K562 (cell line): ENCODE results near the gene CACNA1C. TPM values are rescaled to one million over a fixed set of nuclear protein-coding genes. Genes with fewer than 3 reads are reported as not detected.

Experiments used
- ATAC-seq: fragments of 200-7000 bp; cut with Tn5 transposase; 3 replicates; pipeline ENCODE4 v1.9.1; 2020; ENCODE audit warnings: moderate library complexity
- BruUV-seq: library from RNA; stranded (reverse); fragments of 400-500 nt; replicated peaks from 2 replicates; lab custom pipeline; 2021; lab: Mats Ljungman, UMichigan
- CTCF ChIA-PET: fragments of 300-600 bp; formaldehyde crosslinking; extraction: SDS; loops from one replicate; lab custom pipeline; 2021; ENCODE audit warnings: low intra/inter-chr PET ratio; lab: Yijun Ruan, JAX
- POLR2A ChIA-PET: fragments of 300-600, 350-650 bp; sonication (Branson Sonifier 250); formaldehyde crosslinking; extraction: SDS; loops from one replicate; lab custom pipeline; 2021; ENCODE audit warnings: antibody characterized with exemption, inconsistent platforms; lab: Yijun Ruan, JAX
- DNase-seq, 4 experiments: peaks; one replicate each; pipeline versions ENCODE4 v3.0.0 to v3.0.0-alpha.2; 2011 to 2018; ENCODE audit warnings: low spot score in 3 of 4, mixed read lengths in 3 of 4; ENCODE audit errors: extremely low read depth in 1 of 4
- FAIRE-seq: peaks from 2 replicates; lab custom pipeline; 2011; peaks lifted over from hg19 to GRCh38; lab: Jason Lieb, UNC
- H2AFZ ChIP-seq: 2 replicates; pipeline ENCODE4 v1.6.0; 2011; ENCODE audit warnings: low read depth, low read length, control low read depth, inconsistent platforms
- H3K27ac ChIP-seq: fragments of 200-600 bp; 3 replicates; pipeline ENCODE4 v1.8.0; 2011; ENCODE audit warnings: low read depth, mild to moderate bottlenecking, control low read depth, inconsistent platforms, low read length, moderate library complexity, mixed read lengths; ENCODE audit errors: extremely low read depth
- H3K27me3 ChIP-seq, 2 experiments: fragments of 300-600 bp in 1 of 2; 2 replicates in 1 of 2; 3 replicates in 1 of 2; pipeline versions ENCODE4 v1.6.0 to v1.8.0; 2011; ENCODE audit warnings: inconsistent platforms in 2 of 2, low read length in 2 of 2, mild to moderate bottlenecking in 1 of 2, mixed read lengths in 1 of 2, moderate library complexity in 1 of 2; ENCODE audit not compliant: control insufficient read depth in 2 of 2, insufficient read depth in 2 of 2
- H3K36me3 ChIP-seq: fragments of 300-600 bp; 3 replicates; pipeline ENCODE4 v1.8.0; 2011; ENCODE audit warnings: mild to moderate bottlenecking, low read length, inconsistent platforms; ENCODE audit not compliant: control insufficient read depth, insufficient read depth
- H3K4me1 ChIP-seq, 2 experiments: fragments of 200-600 bp in 1 of 2; replicated peaks in 1 of 2; 2 replicates in 1 of 2; 3 replicates in 1 of 2; pipeline versions ENCODE4 v1.5.1 to v1.8.0; 2011; ENCODE audit warnings: inconsistent platforms in 2 of 2, low read length in 2 of 2, mild to moderate bottlenecking in 1 of 2, mixed read lengths in 1 of 2, moderate library complexity in 1 of 2; ENCODE audit not compliant: control insufficient read depth in 2 of 2, insufficient read depth in 2 of 2
- H3K4me2 ChIP-seq: 2 replicates; pipeline ENCODE4 v1.6.1; 2011; ENCODE audit warnings: low read length, control low read depth, inconsistent platforms, mixed read lengths; ENCODE audit not compliant: insufficient read depth
- H3K4me3 ChIP-seq: fragments of 200-600 bp; sonication (generic), shearing (Covaris generic); 2 replicates; pipeline ENCODE4 v1.5.1; 2016; ENCODE audit warnings: control low read depth, inconsistent platforms
- H3K79me2 ChIP-seq: fragments of 200-600 bp; 3 replicates; pipeline ENCODE4 v1.8.0; 2011; ENCODE audit warnings: low read length, inconsistent platforms; ENCODE audit not compliant: control insufficient read depth, insufficient read depth
- H3K9ac ChIP-seq, 2 experiments: 2 replicates each; pipeline versions ENCODE4 v1.6.0 to v1.6.1; 2011; ENCODE audit warnings: low read depth in 2 of 2, low read length in 2 of 2, control low read depth in 1 of 2, inconsistent platforms in 1 of 2, mild to moderate bottlenecking in 1 of 2, mixed read lengths in 1 of 2; ENCODE audit not compliant: insufficient read depth in 1 of 2
- H3K9me1 ChIP-seq: one replicate; pipeline ENCODE4 v1.6.0; 2011; ENCODE audit warnings: inconsistent platforms, mild to moderate bottlenecking, low read length, moderate library complexity; ENCODE audit not compliant: control insufficient read depth, insufficient read depth
- H3K9me3 ChIP-seq: replicated peaks from 2 replicates; pipeline ENCODE4 v1.5.1; 2011; ENCODE audit warnings: low read depth, low read length, inconsistent platforms; ENCODE audit not compliant: control insufficient read depth, insufficient read depth
- H4K20me1 ChIP-seq: replicated peaks from 2 replicates; pipeline ENCODE4 v1.6.1; 2011; ENCODE audit warnings: low read length, inconsistent platforms, mixed read lengths; ENCODE audit not compliant: control insufficient read depth, insufficient read depth
- CBX1 ChIP-seq: sonication (generic); IDR thresholded peaks from 2 replicates; pipeline ENCODE4 v1.6.1; 2016; ENCODE audit warnings: antibody characterized with exemption, low read depth, mild to moderate bottlenecking
- KAT7 ChIP-seq: sonication (generic); formaldehyde crosslinking; IDR thresholded peaks from 2 replicates; pipeline ENCODE4 v1.8.0; 2022; ENCODE audit warnings: missing genetic modification reagents, mild to moderate bottlenecking, borderline replicate concordance
- NEUROD1 ChIP-seq: fragments of 150-350 bp; IDR thresholded peaks from 2 replicates; pipeline ENCODE4 v1.6.1; 2014; ENCODE audit warnings: borderline replicate concordance, low read length, low read depth; ENCODE audit not compliant: partially characterized antibody
- SMAD4 ChIP-seq: fragments of 250-450 bp; sonication (Bioruptor Pico); conservative IDR thresholded peaks from 2 replicates; pipeline ENCODE4 v1.8.0; 2021; ENCODE audit warnings: inconsistent platforms, mild to moderate bottlenecking, moderate library complexity
- SNIP1 ChIP-seq: fragments of 450-650 bp; IDR thresholded peaks from 2 replicates; pipeline ENCODE4 v1.7.1; 2017; ENCODE audit warnings: low read depth, mild to moderate bottlenecking
- TAF1 ChIP-seq: IDR thresholded peaks from 2 replicates; pipeline ENCODE4 v1.6.1; 2011; ENCODE audit warnings: mild to moderate bottlenecking, low read length, moderate library complexity; ENCODE audit not compliant: insufficient read depth, control insufficient read depth, severe bottlenecking; ENCODE audit errors: extremely low read depth
- WGBS: fragments of 100-300 bp; shearing (Covaris generic); methylation state at CpG from one replicate; pipeline ENCODE4 v1.1.6; 2016; ENCODE audit warnings: low coverage, mixed read lengths; ENCODE audit not compliant: insufficient coverage; ENCODE audit errors: missing lambda C conversion rate; 5-methylcytosine and 5-hydroxymethylcytosine counted together
- in situ Hi-C: fragments of 300-500 bp; cut with MboI; formaldehyde crosslinking; loops from 4 replicates; pipeline ENCODE4 v1.15.0; 2018; ENCODE audit warnings: inconsistent platforms, mixed read lengths
- intact Hi-C: fragments of 100-400 bp; cut with micrococcal nuclease; formaldehyde crosslinking; loops from 2 replicates; pipeline ENCODE4 v1.14.2; 2022
- polyA plus RNA-seq, 8 experiments: library from polyadenylated mRNA; depleted of rRNA in 4 of 8; stranded (reverse) in 5 of 8; unstranded in 3 of 8; fragments of >200 nt; fragmentation: Nextera tagmentation in 2 of 8; fragmentation: Illumina TruSeq in 1 of 8; extraction: Ambion mirVana in 2 of 8; extraction: Trizol in 1 of 8; gene quantifications; 2 replicates each; pipeline versions ENCODE4 v1.2.1 to v1.2.3, GENCODE V29; 2011 to 2014; ENCODE audit warnings: inconsistent platforms in 1 of 8, missing spikeins in 1 of 8
- total RNA-seq, 7 experiments: library from RNA; depleted of rRNA in 6 of 7; stranded (reverse); fragments of >200 nt in 6 of 7; fragmentation: Illumina TruSeq in 2 of 7; extraction: Trizol in 2 of 7; gene quantifications; 2 replicates each; pipeline versions ENCODE4 v1.2.1 to v1.2.3, GENCODE V29; 2011 to 2021; ENCODE audit warnings: low replicate concordance in 1 of 7
- TF ChIP-seq, protein P1 (sequence below): fragments of 250-450 bp; sonication (Bioruptor Pico); IDR thresholded peaks from 2 replicates; pipeline ENCODE4 v1.4.0; 2020
- TF ChIP-seq, protein P2 (sequence below): sonication (generic); formaldehyde crosslinking; IDR thresholded peaks from 2 replicates; pipeline ENCODE4 v1.8.0; 2022; ENCODE audit warnings: mild to moderate bottlenecking, missing genetic modification reagents

The CACNA1C gene
- total and polyA plus RNA-seq, 9 of the 15 experiments (the other 6 are each of a cell fraction or from before 2014, with no cell fraction given) = not detected

DNA sequence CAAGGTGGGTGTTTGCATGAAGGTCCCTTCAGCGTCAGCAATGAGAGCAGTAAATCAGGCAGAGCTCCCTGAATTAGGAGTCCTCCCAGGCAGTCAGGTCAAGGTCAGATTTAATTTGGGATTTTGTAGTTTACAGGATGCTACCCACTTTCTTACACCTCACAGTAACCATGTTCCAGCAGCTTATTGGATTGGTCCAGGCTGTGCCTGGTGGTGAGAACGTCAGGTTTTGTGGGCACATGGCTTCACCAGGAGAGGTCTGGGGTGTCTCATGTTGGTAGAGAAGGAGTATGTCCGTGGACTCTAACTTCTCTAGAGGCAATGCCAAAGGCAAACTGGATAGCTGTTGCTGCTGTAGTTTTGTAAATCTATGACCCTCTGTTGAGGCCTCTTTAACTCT is 158.3 kb downstream of the CACNA1C start:
- H3K9me1 ChIP-seq = no peaks in the 10 kb centered on the region
- FAIRE-seq = no peak
- no peak for ATAC-seq
- H3K9ac ChIP-seq = no peak overlapping the region
- no peak overlapping the region for H3K4me3 ChIP-seq
- no peaks in the 10 kb centered on the region for H3K4me1 ChIP-seq
- H3K36me3 ChIP-seq = no peaks in the 10 kb centered on the region
- intact Hi-C loops (no loop called here), in situ Hi-C loops (no loop called here)
- peaks cover 0 to 31% of the 10 kb centered on the region in 2 experiments; a peak in 2 of 5 replicates for H3K27me3 ChIP-seq
- ChIA-PET POLR2A (interaction anchor here (0.6 kb wide), 1 partner anchor 96 kb away, joined by 3 read pairs; no protein-coding TSS in a partner anchor), CTCF (no interaction called here)
- no peaks in the 10 kb centered on the region for H4K20me1 ChIP-seq
- BruUV-seq = no TSS peak
- H3K79me2 ChIP-seq = no peaks in the 10 kb centered on the region
- TF ChIP-seq, protein P1, sequence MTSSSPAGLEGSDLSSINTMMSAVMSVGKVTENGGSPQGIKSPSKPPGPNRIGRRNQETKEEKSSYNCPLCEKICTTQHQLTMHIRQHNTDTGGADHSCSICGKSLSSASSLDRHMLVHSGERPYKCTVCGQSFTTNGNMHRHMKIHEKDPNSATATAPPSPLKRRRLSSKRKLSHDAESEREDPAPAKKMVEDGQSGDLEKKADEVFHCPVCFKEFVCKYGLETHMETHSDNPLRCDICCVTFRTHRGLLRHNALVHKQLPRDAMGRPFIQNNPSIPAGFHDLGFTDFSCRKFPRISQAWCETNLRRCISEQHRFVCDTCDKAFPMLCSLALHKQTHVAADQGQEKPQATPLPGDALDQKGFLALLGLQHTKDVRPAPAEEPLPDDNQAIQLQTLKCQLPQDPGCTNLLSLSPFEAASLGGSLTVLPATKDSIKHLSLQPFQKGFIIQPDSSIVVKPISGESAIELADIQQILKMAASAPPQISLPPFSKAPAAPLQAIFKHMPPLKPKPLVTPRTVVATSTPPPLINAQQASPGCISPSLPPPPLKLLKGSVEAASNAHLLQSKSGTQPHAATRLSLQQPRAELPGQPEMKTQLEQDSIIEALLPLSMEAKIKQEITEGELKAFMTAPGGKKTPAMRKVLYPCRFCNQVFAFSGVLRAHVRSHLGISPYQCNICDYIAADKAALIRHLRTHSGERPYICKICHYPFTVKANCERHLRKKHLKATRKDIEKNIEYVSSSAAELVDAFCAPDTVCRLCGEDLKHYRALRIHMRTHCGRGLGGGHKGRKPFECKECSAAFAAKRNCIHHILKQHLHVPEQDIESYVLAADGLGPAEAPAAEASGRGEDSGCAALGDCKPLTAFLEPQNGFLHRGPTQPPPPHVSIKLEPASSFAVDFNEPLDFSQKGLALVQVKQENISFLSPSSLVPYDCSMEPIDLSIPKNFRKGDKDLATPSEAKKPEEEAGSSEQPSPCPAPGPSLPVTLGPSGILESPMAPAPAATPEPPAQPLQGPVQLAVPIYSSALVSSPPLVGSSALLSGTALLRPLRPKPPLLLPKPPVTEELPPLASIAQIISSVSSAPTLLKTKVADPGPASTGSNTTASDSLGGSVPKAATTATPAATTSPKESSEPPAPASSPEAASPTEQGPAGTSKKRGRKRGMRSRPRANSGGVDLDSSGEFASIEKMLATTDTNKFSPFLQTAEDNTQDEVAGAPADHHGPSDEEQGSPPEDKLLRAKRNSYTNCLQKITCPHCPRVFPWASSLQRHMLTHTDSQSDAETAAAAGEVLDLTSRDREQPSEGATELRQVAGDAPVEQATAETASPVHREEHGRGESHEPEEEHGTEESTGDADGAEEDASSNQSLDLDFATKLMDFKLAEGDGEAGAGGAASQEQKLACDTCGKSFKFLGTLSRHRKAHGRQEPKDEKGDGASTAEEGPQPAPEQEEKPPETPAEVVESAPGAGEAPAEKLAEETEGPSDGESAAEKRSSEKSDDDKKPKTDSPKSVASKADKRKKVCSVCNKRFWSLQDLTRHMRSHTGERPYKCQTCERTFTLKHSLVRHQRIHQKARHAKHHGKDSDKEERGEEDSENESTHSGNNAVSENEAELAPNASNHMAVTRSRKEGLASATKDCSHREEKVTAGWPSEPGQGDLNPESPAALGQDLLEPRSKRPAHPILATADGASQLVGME (CRISPR knock-in tag) = no peak
- TF ChIP-seq, protein P2, sequence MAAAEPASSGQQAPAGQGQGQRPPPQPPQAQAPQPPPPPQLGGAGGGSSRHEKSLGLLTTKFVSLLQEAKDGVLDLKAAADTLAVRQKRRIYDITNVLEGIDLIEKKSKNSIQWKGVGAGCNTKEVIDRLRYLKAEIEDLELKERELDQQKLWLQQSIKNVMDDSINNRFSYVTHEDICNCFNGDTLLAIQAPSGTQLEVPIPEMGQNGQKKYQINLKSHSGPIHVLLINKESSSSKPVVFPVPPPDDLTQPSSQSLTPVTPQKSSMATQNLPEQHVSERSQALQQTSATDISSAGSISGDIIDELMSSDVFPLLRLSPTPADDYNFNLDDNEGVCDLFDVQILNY (CRISPR knock-in tag) = no peak
- TF ChIP-seq KAT7 (CRISPR knock-in tag) (no peak), NEUROD1 (no peak), SNIP1 (no peak), CBX1 (no peak), SMAD4 (CRISPR knock-in tag) (no peak), TAF1 (no peak)
- 0% methylated on average over 3 of the region's 3 CpGs for WGBS
- no peaks in the 10 kb centered on the region for H3K9me3 ChIP-seq
- no peak overlapping the region for H3K4me2 ChIP-seq
- H3K27ac ChIP-seq = no peak overlapping the region
- no peak for DNase-seq
- no peak overlapping the region for H2AFZ ChIP-seq
